GM12878 (cell line): ENCODE data around the gene MALRD1. TPM values are rescaled to one million over a fixed set of nuclear protein-coding genes. Genes with fewer than 3 reads are reported as not detected.

Experiments used
- ATAC-seq: fragments of 200-7000 bp; cut with Tn5 transposase; 3 replicates; pipeline ENCODE4 v1.9.1; 2020; ENCODE audit warnings: mild to moderate bottlenecking, moderate library complexity
- BruUV-seq: library from RNA; stranded (reverse); fragments of 400-500 nt; replicated peaks from 2 replicates; lab custom pipeline; 2021; lab: Mats Ljungman, UMichigan
- CTCF ChIA-PET: fragments of 300-600 bp; sonication (Branson Sonifier 250); formaldehyde crosslinking; extraction: SDS; loops from one replicate; lab custom pipeline; 2021; ENCODE audit warnings: inconsistent platforms; lab: Yijun Ruan, JAX
- POLR2A ChIA-PET: fragments of 350-600 bp; formaldehyde crosslinking; extraction: SDS; loops from one replicate; lab custom pipeline; 2021; ENCODE audit warnings: inconsistent platforms; lab: Charles Lee
- RAD21 ChIA-PET: fragments of 300-600 bp; sonication (Branson Sonifier 250); formaldehyde crosslinking; loops from one replicate; lab custom pipeline; 2023; ENCODE audit warnings: antibody characterized with exemption; ENCODE audit not compliant: unreplicated experiment; lab: Charles Lee
- SMC1A ChIA-PET: fragments of 300-600 bp; sonication (Branson Sonifier 250); formaldehyde crosslinking; loops from one replicate; lab custom pipeline; 2023; ENCODE audit not compliant: unreplicated experiment, uncharacterized antibody; lab: Charles Lee
- DNase-seq: peaks from one replicate; pipeline ENCODE4 v3.0.0-alpha.2; 2011; ENCODE audit warnings: low read depth, low spot score
- FAIRE-seq: peaks from 3 replicates; lab custom pipeline; 2011; peaks lifted over from hg19 to GRCh38; lab: Jason Lieb, UNC
- H2AFZ ChIP-seq: 2 replicates; pipeline ENCODE4 v1.6.0; 2011; ENCODE audit warnings: low read depth, low read length, control low read depth; ENCODE audit not compliant: control insufficient read depth
- H3K27ac ChIP-seq: 2 replicates; pipeline ENCODE4 v1.5.1; 2011; ENCODE audit warnings: control low read depth; ENCODE audit not compliant: control insufficient read depth, insufficient read depth
- H3K27me3 ChIP-seq, 2 experiments: replicated peaks in 1 of 2; 2 replicates each; pipeline versions ENCODE4 v1.6.0 to v1.6.1; 2011; ENCODE audit warnings: low read length in 1 of 2; ENCODE audit not compliant: control insufficient read depth in 2 of 2, insufficient read depth in 2 of 2
- H3K36me3 ChIP-seq, 2 experiments: 2 replicates each; pipeline ENCODE4 v1.5.1; 2011; ENCODE audit warnings: low read length in 1 of 2; ENCODE audit not compliant: control insufficient read depth in 2 of 2, insufficient read depth in 2 of 2
- H3K4me1 ChIP-seq: 2 replicates; pipeline ENCODE4 v1.6.1; 2011; ENCODE audit warnings: mild to moderate bottlenecking, low read length, moderate library complexity, mixed read lengths; ENCODE audit not compliant: control insufficient read depth, insufficient read depth
- H3K4me2 ChIP-seq: 2 replicates; pipeline ENCODE4 v1.6.0; 2011; ENCODE audit warnings: control low read depth; ENCODE audit not compliant: control insufficient read depth, insufficient read depth
- H3K4me3 ChIP-seq: fragments of 200-600 bp; sonication (generic); 2 replicates; pipeline ENCODE4 v1.5.1; 2016
- H3K79me2 ChIP-seq: 2 replicates; pipeline ENCODE4 v1.6.0; 2011; ENCODE audit warnings: low read length; ENCODE audit not compliant: control insufficient read depth, insufficient read depth
- H3K9ac ChIP-seq: 2 replicates; pipeline ENCODE4 v1.8.0; 2011; ENCODE audit warnings: low read length, control low read depth, mixed read lengths; ENCODE audit not compliant: control insufficient read depth, insufficient read depth
- H3K9me3 ChIP-seq: replicated peaks from 3 replicates; pipeline ENCODE4 v1.5.1; 2011; ENCODE audit warnings: mild to moderate bottlenecking, low read length; ENCODE audit not compliant: control insufficient read depth, insufficient read depth
- H4K20me1 ChIP-seq: 2 replicates; pipeline ENCODE4 v1.6.0; 2011; ENCODE audit not compliant: control insufficient read depth, insufficient read depth
- CBFB ChIP-seq: IDR thresholded peaks from 2 replicates; pipeline ENCODE4 v1.6.1; 2016; ENCODE audit warnings: antibody characterized with exemption, low read depth
- CTCF ChIP-seq, 3 experiments: IDR thresholded peaks in 2 of 3; conservative IDR thresholded peaks in 1 of 3; 2 replicates each; pipeline ENCODE4 v1.5.1; 2011; ENCODE audit warnings: low read depth in 3 of 3, low read length in 3 of 3, mild to moderate bottlenecking in 3 of 3, control low read depth in 2 of 3, moderate library complexity in 2 of 3, inconsistent platforms in 1 of 3, mixed read lengths in 1 of 3; ENCODE audit not compliant: control insufficient read depth in 2 of 3, insufficient read depth in 1 of 3; ENCODE audit errors: extremely low read depth in 1 of 3
- EZH2 ChIP-seq: IDR thresholded peaks from 2 replicates; pipeline ENCODE4 v1.6.1; 2012; ENCODE audit warnings: low read depth, mild to moderate bottlenecking, control low read depth, inconsistent platforms, low read length, borderline replicate concordance; ENCODE audit not compliant: control insufficient read depth
- FOS ChIP-seq: IDR thresholded peaks from 3 replicates; pipeline ENCODE4 v1.6.1; 2011; ENCODE audit warnings: borderline replicate concordance; ENCODE audit not compliant: insufficient read length; ENCODE audit errors: extremely low read depth
- FOXM1 ChIP-seq: IDR thresholded peaks from 2 replicates; pipeline ENCODE4 v1.6.1; 2012; ENCODE audit warnings: low read depth, mild to moderate bottlenecking, inconsistent platforms, low read length, moderate library complexity
- GABPA ChIP-seq: IDR thresholded peaks from 2 replicates; pipeline ENCODE4 v1.6.1; 2014; ENCODE audit warnings: antibody characterized with exemption, low read depth, mild to moderate bottlenecking, inconsistent platforms
- RAD21 ChIP-seq: IDR thresholded peaks from 2 replicates; pipeline ENCODE4 v1.6.1; 2011; ENCODE audit warnings: mild to moderate bottlenecking, low read depth, low read length, moderate library complexity; ENCODE audit not compliant: insufficient read depth
- TARDBP ChIP-seq: IDR thresholded peaks from 2 replicates; pipeline ENCODE4 v1.6.1; 2016; ENCODE audit warnings: borderline replicate concordance
- ZNF207 ChIP-seq: fragments of 450-650 bp; IDR thresholded peaks from 2 replicates; pipeline ENCODE4 v1.6.1; 2014; ENCODE audit warnings: antibody characterized with exemption, mild to moderate bottlenecking, borderline replicate concordance
- ZNF384 ChIP-seq: IDR thresholded peaks from 2 replicates; pipeline ENCODE4 v1.6.1; 2012; ENCODE audit warnings: low read depth, mild to moderate bottlenecking, low read length, improper control_type of control experiment, borderline replicate concordance
- ZNF592 ChIP-seq: fragments of 450-650 bp; IDR thresholded peaks from 2 replicates; pipeline ENCODE4 v1.6.1; 2017; ENCODE audit warnings: mild to moderate bottlenecking, moderate library complexity
- WGBS: methylation state at CpG from one replicate; pipeline ENCODE4 v1.1.6; 2016; ENCODE audit warnings: low lambda C conversion rate; ENCODE audit not compliant: insufficient replicate concordance, insufficient coverage; ENCODE audit errors: missing lambda C conversion rate; 5-methylcytosine and 5-hydroxymethylcytosine counted together
- in situ Hi-C: fragments of 300-500 bp; cut with MboI; formaldehyde crosslinking; loops from 9 replicates; pipeline ENCODE4 v1.14.3; 2018; ENCODE audit warnings: mixed read lengths
- intact Hi-C: fragments of 100-400 bp; cut with micrococcal nuclease; formaldehyde crosslinking; loops from one replicate; pipeline ENCODE4 v1.14.2; 2022; ENCODE audit not compliant: unreplicated experiment
- polyA plus RNA-seq, 11 experiments: library from polyadenylated mRNA; depleted of rRNA in 4 of 11; unstranded in 6 of 11; stranded (reverse) in 5 of 11; fragments of >200 nt; fragmentation: Nextera tagmentation in 4 of 11; fragmentation: Illumina TruSeq in 1 of 11; extraction: Ambion mirVana in 4 of 11; extraction: Trizol in 1 of 11; gene quantifications; 1 replicate in 1 of 11; 2 replicates in 10 of 11; pipeline versions ENCODE4 v1.2.1 to v1.2.3, GENCODE V29; 2011 to 2016; ENCODE audit warnings: inconsistent platforms in 2 of 11, missing spikeins in 2 of 11, low read depth in 1 of 11
- total RNA-seq, 4 experiments: library from RNA; depleted of rRNA in 3 of 4; stranded (reverse); fragments of >200 nt in 3 of 4; fragmentation: Illumina TruSeq in 1 of 4; extraction: Trizol in 1 of 4; gene quantifications; 2 replicates each; pipeline versions ENCODE4 v1.2.1 to v1.2.3, GENCODE V29; 2013 to 2021

Gene MALRD1
- total and polyA plus RNA-seq, 10 of the 15 experiments (the other 5 are each of a cell fraction or from before 2014, with no cell fraction given) = 0.12 to 6.6 (median 0.26) TPM; not detected in 2

DNA sequence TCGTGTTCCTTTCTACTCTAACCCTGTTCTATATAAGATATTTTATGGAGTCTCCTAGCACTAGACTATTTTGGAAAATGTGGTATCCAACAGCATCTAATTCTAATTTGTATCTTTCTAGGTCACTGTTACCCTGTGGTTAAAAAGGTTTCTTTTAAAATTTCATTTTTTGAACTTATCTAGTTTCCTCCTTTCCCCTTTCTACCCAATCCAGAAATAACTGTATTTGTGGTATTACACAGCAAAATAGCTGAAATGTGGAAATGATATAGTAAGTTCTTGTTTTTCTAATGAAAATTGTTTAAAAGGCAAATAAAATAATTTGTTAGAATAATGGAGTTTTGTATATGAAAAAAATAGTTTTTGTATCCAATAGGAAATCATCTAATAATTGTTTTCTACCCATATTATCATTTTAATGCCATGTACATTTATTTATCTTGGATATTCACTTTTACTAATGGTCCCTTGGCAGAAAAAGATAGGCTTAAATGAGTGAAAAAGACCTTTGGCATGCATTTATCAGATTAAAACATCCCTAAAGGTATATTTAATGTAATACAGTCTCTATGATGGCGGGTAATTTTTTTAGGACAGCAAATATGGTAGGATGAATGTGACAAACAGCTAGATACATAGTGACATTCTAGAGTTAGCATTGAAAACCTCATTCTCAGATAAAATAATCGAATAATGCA lies 592.1 kb downstream of the MALRD1 start (continued):
- TF ChIP-seq ZNF592 = no peak
- no peak for TF ChIP-seq ZNF384
- no peak for TF ChIP-seq FOXM1
- TF ChIP-seq, all 136 proteins: peak for 0

DNA sequence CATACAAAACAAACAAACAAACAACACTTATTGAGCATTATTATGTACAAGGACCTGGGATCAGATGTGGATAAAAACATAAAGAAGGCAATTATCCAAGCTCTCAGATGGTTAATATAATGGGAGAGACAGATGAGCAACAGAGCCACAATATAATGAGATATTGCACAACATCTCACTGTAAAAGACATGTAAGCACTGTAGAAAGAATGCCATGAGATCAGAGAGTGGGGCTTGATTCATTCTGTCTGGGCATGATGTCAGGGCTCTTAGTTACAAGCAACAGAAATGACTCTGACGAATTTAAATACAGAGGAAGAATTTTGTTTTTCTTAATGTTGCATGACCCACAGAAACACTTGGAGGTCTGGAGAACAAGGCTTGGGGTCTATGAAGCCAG lies 602.9 kb downstream of the MALRD1 start:
- no peaks in the 10 kb centered on the region for H3K27me3 ChIP-seq
- ChIA-PET SMC1A (no interaction called here), RAD21 (no interaction called here), POLR2A (no interaction called here), CTCF (no interaction called here)
- H3K27ac ChIP-seq = no peak overlapping the region
- FAIRE-seq (no peak), ATAC-seq (no peak), DNase-seq (no peak)
- intact Hi-C loops = no loop called here
- no peaks in the 10 kb centered on the region for H4K20me1 ChIP-seq
- H2AFZ ChIP-seq = no peak overlapping the region
- H3K9ac ChIP-seq = no peak overlapping the region
- H3K79me2 ChIP-seq = no peaks in the 10 kb centered on the region
- no peak overlapping the region for H3K4me2 ChIP-seq
- in situ Hi-C loops = no loop called here
- H3K4me1 ChIP-seq = no peaks in the 10 kb centered on the region
- 0% methylated on average over 1 of the region's 1 CpG for WGBS
- no TSS peak for BruUV-seq
- no peak overlapping the region for H3K4me3 ChIP-seq
- no peaks in the 10 kb centered on the region for H3K36me3 ChIP-seq
- H3K9me3 ChIP-seq = no peaks in the 10 kb centered on the region
- TF ChIP-seq EZH2 (no peak), CTCF (IDR thresholded peaks at IDR 0.05 in 2 of 3, conservative IDR thresholded peaks at IDR 0.05 in 1 of 3; ENCODE audit: control insufficient read depth in 2 of 3, extremely low read depth in 1 of 3, insufficient read depth in 1 of 3, low read depth in 3 of 3, low read length in 3 of 3) (no peak), GABPA (no peak), CBFB (no peak), ZNF207 (no peak), ZNF592 (no peak), TARDBP (no peak), ZNF384 (no peak), RAD21 (no peak), FOS (no peak)
